HCT116 (cell line): ENCODE data around the gene RUFY1. TPM values are rescaled to one million over a fixed set of nuclear protein-coding genes. Genes with fewer than 3 reads are reported as not detected.

Experiments
- ATAC-seq: fragments of 200-7000 bp; cut with Tn5 transposase; 2 replicates; pipeline ENCODE4 v1.9.1; 2020; ENCODE audit warnings: mild to moderate bottlenecking, moderate library complexity
- BruUV-seq: library from RNA; stranded (reverse); fragments of 400-500 nt; replicated peaks from 2 replicates; lab custom pipeline; 2021; lab: Mats Ljungman, UMichigan
- CTCF ChIA-PET: fragments of 300-600 bp; sonication (Branson Sonifier 250); formaldehyde crosslinking; loops from one replicate; lab custom pipeline; 2021; ENCODE audit warnings: antibody characterized with exemption; lab: Charles Lee
- POLR2A ChIA-PET: fragments of 300-600, 350-600 bp; sonication (Branson Sonifier 250); formaldehyde crosslinking; loops from one replicate; lab custom pipeline; 2021; ENCODE audit warnings: antibody characterized with exemption; lab: Charles Lee
- RAD21 ChIA-PET, 2 experiments: fragments of 300-600 bp; sonication (Branson Sonifier 250); formaldehyde crosslinking; loops; one replicate each; lab custom pipeline; 2023; ENCODE audit warnings: low total read pairs in 2 of 2; ENCODE audit not compliant: uncharacterized antibody in 2 of 2, unreplicated experiment in 2 of 2, low non-redundant PET in 1 of 2; lab: Charles Lee
- DNase-seq: peaks from one replicate; pipeline ENCODE4 v3.0.0-alpha.2; 2010; ENCODE audit warnings: low read depth, low spot score
- H2AFZ ChIP-seq: fragments of 200-600 bp; shearing (Covaris generic), sonication (generic); 2 replicates; pipeline ENCODE4 v1.6.1; 2017; ENCODE audit warnings: low read depth, mixed run types, mixed read lengths, antibody characterized with exemption, low read length; ENCODE audit not compliant: poor library complexity, severe bottlenecking
- H3K27ac ChIP-seq: 2 replicates; pipeline ENCODE4 v1.5.1; 2012; ENCODE audit warnings: low read depth, low read length
- H3K27me3 ChIP-seq: fragments of 200-600 bp; sonication (generic); 2 replicates; pipeline ENCODE4 v1.6.1; 2016; ENCODE audit warnings: mixed run types, low read length, mixed read lengths; ENCODE audit not compliant: insufficient read depth
- H3K36me3 ChIP-seq, 2 experiments: fragments of 200-500 bp in 1 of 2; fragments of 200-600 bp in 1 of 2; sonication (Bioruptor generic) in 1 of 2; sonication (generic) in 1 of 2; 2 replicates each; pipeline versions ENCODE4 v1.5.1 to v1.6.1; 2014 to 2016; ENCODE audit warnings: low read length in 2 of 2, inconsistent platforms in 1 of 2, mixed read lengths in 1 of 2, mixed run types in 1 of 2; ENCODE audit not compliant: insufficient read depth in 2 of 2, control insufficient read depth in 1 of 2
- H3K4me1 ChIP-seq, 2 experiments: fragments of 200-600 bp in 1 of 2; sonication (generic) in 1 of 2; 2 replicates each; pipeline versions ENCODE4 v1.5.1 to v1.6.1; 2012 to 2017; ENCODE audit warnings: low read length in 2 of 2, inconsistent platforms in 1 of 2, mild to moderate bottlenecking in 1 of 2, mixed read lengths in 1 of 2, mixed run types in 1 of 2, moderate library complexity in 1 of 2; ENCODE audit not compliant: insufficient read depth in 2 of 2, control insufficient read depth in 1 of 2
- H3K4me2 ChIP-seq: fragments of 200-600 bp; sonication (generic); 2 replicates; pipeline ENCODE4 v1.6.1; 2017; ENCODE audit warnings: mixed run types, low read length, mixed read lengths
- H3K4me3 ChIP-seq, 2 experiments: fragments of 200-600 bp in 1 of 2; sonication (generic) in 1 of 2; replicated peaks in 1 of 2; 2 replicates each; pipeline ENCODE4 v1.5.1; 2011 to 2016; ENCODE audit warnings: low read length in 2 of 2, control low read depth in 1 of 2, low read depth in 1 of 2, mild to moderate bottlenecking in 1 of 2, mixed read lengths in 1 of 2, mixed run types in 1 of 2
- H3K79me2 ChIP-seq: fragments of 200-600 bp; sonication (generic); 2 replicates; pipeline ENCODE4 v1.6.1; 2017; ENCODE audit warnings: mild to moderate bottlenecking, mixed run types, low read length, moderate library complexity, mixed read lengths; ENCODE audit not compliant: insufficient read depth
- H3K9ac ChIP-seq: fragments of 200-600 bp; sonication (generic); 2 replicates; pipeline ENCODE4 v1.6.1; 2016; ENCODE audit warnings: low read length, mixed read lengths
- H3K9me2 ChIP-seq: fragments of 200-600 bp; sonication (generic), shearing (Covaris generic); 2 replicates; pipeline ENCODE4 v1.6.1; 2017; ENCODE audit warnings: mixed run types, mild to moderate bottlenecking, moderate library complexity; ENCODE audit not compliant: insufficient read depth
- H3K9me3 ChIP-seq, 2 experiments: fragments of 200-500 bp in 1 of 2; fragments of 200-600 bp in 1 of 2; sonication (Bioruptor generic) in 1 of 2; sonication (generic) in 1 of 2; 2 replicates each; pipeline ENCODE4 v1.6.1; 2014 to 2017; ENCODE audit warnings: low read length in 2 of 2, mixed read lengths in 2 of 2, inconsistent platforms in 1 of 2, low read depth in 1 of 2, mild to moderate bottlenecking in 1 of 2, mixed run types in 1 of 2, moderate library complexity in 1 of 2; ENCODE audit not compliant: control insufficient read depth in 1 of 2, insufficient read depth in 1 of 2
- H4K20me1 ChIP-seq: fragments of 200-600 bp; sonication (generic), shearing (Covaris generic); 2 replicates; pipeline ENCODE4 v1.6.1; 2017; ENCODE audit warnings: mixed run types, mild to moderate bottlenecking, moderate library complexity; ENCODE audit not compliant: insufficient read depth
- CEBPB ChIP-seq: IDR thresholded peaks from 2 replicates; pipeline ENCODE4 v1.6.1; 2012; ENCODE audit warnings: low read depth
- EGR1 ChIP-seq: IDR thresholded peaks from 2 replicates; pipeline ENCODE4 v1.6.1; 2012; ENCODE audit warnings: low read depth
- ELF1 ChIP-seq: IDR thresholded peaks from 2 replicates; pipeline ENCODE4 v1.6.1; 2012; ENCODE audit warnings: low read depth, borderline replicate concordance
- EZH2 ChIP-seq: fragments of 200-600 bp; sonication (generic); IDR thresholded peaks from 2 replicates; pipeline ENCODE4 v1.6.1; 2017; ENCODE audit warnings: antibody characterized with exemption, mixed run types
- EZH2phosphoT487 ChIP-seq: fragments of 200-600 bp; IDR thresholded peaks from 2 replicates; pipeline ENCODE4 v1.6.1; 2018; ENCODE audit warnings: antibody characterized with exemption, borderline replicate concordance
- FOSL1 ChIP-seq: IDR thresholded peaks from 2 replicates; pipeline ENCODE4 v1.6.1; 2012; ENCODE audit warnings: low read depth
- JUND ChIP-seq: IDR thresholded peaks from 2 replicates; pipeline ENCODE4 v1.6.1; 2012
- POLR2A ChIP-seq: IDR thresholded peaks from 2 replicates; pipeline ENCODE4 v1.7.0; 2011; ENCODE audit warnings: borderline replicate concordance; ENCODE audit not compliant: insufficient read depth, insufficient read length; ENCODE audit errors: extremely low read depth
- POLR2AphosphoS5 ChIP-seq: IDR thresholded peaks from 2 replicates; pipeline ENCODE4 v1.6.1; 2011; ENCODE audit warnings: mild to moderate bottlenecking, low read depth, low read length, moderate library complexity
- RAD21 ChIP-seq: IDR thresholded peaks from 2 replicates; pipeline ENCODE4 v1.6.1; 2012; ENCODE audit warnings: low read depth, mild to moderate bottlenecking
- SIN3A ChIP-seq: IDR thresholded peaks from 2 replicates; pipeline ENCODE4 v1.6.1; 2012; ENCODE audit warnings: low read depth
- SP1 ChIP-seq: IDR thresholded peaks from 2 replicates; pipeline ENCODE4 v1.6.1; 2012; ENCODE audit warnings: low read depth
- TCF7L2 ChIP-seq: IDR thresholded peaks from 2 replicates; pipeline ENCODE4 v1.7.0; 2011; ENCODE audit warnings: borderline replicate concordance, inconsistent platforms; ENCODE audit not compliant: insufficient read depth, insufficient read length; ENCODE audit errors: extremely low read depth
- ZNF274 ChIP-seq: fragments of 200-500 bp; sonication (Bioruptor generic); IDR thresholded peaks from 2 replicates; pipeline ENCODE4 v1.6.1; 2014; ENCODE audit warnings: mild to moderate bottlenecking, low read depth, low read length, inconsistent platforms
- intact Hi-C: fragments of 100-400 bp; cut with micrococcal nuclease; formaldehyde crosslinking; loops from 2 replicates; pipeline ENCODE4 v1.10.0; 2022
- total RNA-seq: library from RNA; stranded (reverse); gene quantifications from one replicate; pipeline ENCODE4 v1.2.1, GENCODE V29; 2021; ENCODE audit not compliant: unreplicated experiment
- TF ChIP-seq, protein P1 (sequence below): IDR thresholded peaks from 2 replicates; pipeline ENCODE4 v1.6.1; 2012; ENCODE audit warnings: low read depth
- TF ChIP-seq, protein P2 (sequence below), 3 experiments: fragments of 200-600 bp in 1 of 3; sonication (generic) in 1 of 3; IDR thresholded peaks in 2 of 3; conservative IDR thresholded peaks in 1 of 3; 2 replicates each; pipeline ENCODE4 v1.5.1; 2012 to 2017; ENCODE audit warnings: low read depth in 2 of 3, low read length in 2 of 3, antibody characterized with exemption in 1 of 3, borderline replicate concordance in 1 of 3, control low read depth in 1 of 3, mild to moderate bottlenecking in 1 of 3, mixed read lengths in 1 of 3, mixed run types in 1 of 3, moderate library complexity in 1 of 3; ENCODE audit not compliant: insufficient read depth in 1 of 3
- TF ChIP-seq, protein P3 (sequence below): IDR thresholded peaks from 2 replicates; pipeline ENCODE4 v1.6.1; 2012
- TF ChIP-seq, protein P4 (sequence below): IDR thresholded peaks from 2 replicates; pipeline ENCODE4 v1.6.1; 2011; ENCODE audit warnings: mild to moderate bottlenecking, low read length, moderate library complexity; ENCODE audit not compliant: insufficient replicate concordance; ENCODE audit errors: extremely low read depth
- TF ChIP-seq, protein P5 (sequence below): IDR thresholded peaks from 2 replicates; pipeline ENCODE4 v1.6.1; 2012

Gene RUFY1
- total RNA-seq, 1 experiment from 2014 or later = 32.9 TPM

DNA sequence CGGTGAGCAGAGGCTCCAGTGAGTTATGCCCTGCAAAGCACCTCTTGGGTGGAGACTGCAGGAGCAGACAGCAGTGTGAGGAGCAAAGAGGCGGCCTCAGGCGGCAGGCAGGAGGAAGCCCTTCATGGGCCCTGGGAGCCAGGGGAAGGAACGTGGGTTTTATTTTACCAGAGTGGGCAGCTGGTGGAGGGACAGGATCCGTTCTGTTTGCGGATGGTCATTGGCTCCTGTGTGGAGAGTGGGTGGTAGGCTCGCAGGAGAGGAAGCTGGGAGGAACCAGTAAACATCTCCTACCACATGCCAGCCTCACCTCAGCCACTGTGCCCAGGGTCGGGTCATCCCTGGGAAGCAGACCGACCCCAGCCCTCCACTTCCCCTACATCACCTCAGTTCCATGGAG is 48.7 kb downstream of the RUFY1 start:
- no TSS peak for BruUV-seq
- Histone ChIP-seq H3K9me3 (no peaks in the 10 kb centered on the region), H3K27ac (no peak overlapping the region), H2AFZ (no peak overlapping the region), H3K9ac (no peak overlapping the region), H3K27me3 (no peaks in the 10 kb centered on the region), H3K4me1 (no peaks in the 10 kb centered on the region), H4K20me1 (no peaks in the 10 kb centered on the region), H3K4me3 (no peak overlapping the region), H3K36me3 (peaks cover 28 to 29% of the 10 kb centered on the region in 2 experiments), H3K79me2 (no peaks in the 10 kb centered on the region), H3K9me2 (no peaks in the 10 kb centered on the region), H3K4me2 (no peak overlapping the region)
- POLR2A ChIA-PET = interaction anchor here (2.0 kb wide), 1 partner anchor 24 kb away, joined by 5 read pairs; the partner anchor contains the start of gene HNRNPH1
- CTCF ChIA-PET = no interaction called here
- DNase-seq = no peak
- ATAC-seq = no peak
- RAD21 ChIA-PET = no interaction called here
- TF ChIP-seq, protein P1, sequence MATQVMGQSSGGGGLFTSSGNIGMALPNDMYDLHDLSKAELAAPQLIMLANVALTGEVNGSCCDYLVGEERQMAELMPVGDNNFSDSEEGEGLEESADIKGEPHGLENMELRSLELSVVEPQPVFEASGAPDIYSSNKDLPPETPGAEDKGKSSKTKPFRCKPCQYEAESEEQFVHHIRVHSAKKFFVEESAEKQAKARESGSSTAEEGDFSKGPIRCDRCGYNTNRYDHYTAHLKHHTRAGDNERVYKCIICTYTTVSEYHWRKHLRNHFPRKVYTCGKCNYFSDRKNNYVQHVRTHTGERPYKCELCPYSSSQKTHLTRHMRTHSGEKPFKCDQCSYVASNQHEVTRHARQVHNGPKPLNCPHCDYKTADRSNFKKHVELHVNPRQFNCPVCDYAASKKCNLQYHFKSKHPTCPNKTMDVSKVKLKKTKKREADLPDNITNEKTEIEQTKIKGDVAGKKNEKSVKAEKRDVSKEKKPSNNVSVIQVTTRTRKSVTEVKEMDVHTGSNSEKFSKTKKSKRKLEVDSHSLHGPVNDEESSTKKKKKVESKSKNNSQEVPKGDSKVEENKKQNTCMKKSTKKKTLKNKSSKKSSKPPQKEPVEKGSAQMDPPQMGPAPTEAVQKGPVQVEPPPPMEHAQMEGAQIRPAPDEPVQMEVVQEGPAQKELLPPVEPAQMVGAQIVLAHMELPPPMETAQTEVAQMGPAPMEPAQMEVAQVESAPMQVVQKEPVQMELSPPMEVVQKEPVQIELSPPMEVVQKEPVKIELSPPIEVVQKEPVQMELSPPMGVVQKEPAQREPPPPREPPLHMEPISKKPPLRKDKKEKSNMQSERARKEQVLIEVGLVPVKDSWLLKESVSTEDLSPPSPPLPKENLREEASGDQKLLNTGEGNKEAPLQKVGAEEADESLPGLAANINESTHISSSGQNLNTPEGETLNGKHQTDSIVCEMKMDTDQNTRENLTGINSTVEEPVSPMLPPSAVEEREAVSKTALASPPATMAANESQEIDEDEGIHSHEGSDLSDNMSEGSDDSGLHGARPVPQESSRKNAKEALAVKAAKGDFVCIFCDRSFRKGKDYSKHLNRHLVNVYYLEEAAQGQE = no peak
- TF ChIP-seq, protein P2, sequence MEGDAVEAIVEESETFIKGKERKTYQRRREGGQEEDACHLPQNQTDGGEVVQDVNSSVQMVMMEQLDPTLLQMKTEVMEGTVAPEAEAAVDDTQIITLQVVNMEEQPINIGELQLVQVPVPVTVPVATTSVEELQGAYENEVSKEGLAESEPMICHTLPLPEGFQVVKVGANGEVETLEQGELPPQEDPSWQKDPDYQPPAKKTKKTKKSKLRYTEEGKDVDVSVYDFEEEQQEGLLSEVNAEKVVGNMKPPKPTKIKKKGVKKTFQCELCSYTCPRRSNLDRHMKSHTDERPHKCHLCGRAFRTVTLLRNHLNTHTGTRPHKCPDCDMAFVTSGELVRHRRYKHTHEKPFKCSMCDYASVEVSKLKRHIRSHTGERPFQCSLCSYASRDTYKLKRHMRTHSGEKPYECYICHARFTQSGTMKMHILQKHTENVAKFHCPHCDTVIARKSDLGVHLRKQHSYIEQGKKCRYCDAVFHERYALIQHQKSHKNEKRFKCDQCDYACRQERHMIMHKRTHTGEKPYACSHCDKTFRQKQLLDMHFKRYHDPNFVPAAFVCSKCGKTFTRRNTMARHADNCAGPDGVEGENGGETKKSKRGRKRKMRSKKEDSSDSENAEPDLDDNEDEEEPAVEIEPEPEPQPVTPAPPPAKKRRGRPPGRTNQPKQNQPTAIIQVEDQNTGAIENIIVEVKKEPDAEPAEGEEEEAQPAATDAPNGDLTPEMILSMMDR (IDR thresholded peaks at IDR 0.05 in 2 of 3, conservative IDR thresholded peaks at IDR 0.05 in 1 of 3; ENCODE audit: borderline replicate concordance in 1 of 3, insufficient read depth in 1 of 3, low read depth in 2 of 3, low read length in 2 of 3) = no peak
- TF ChIP-seq, protein P3, sequence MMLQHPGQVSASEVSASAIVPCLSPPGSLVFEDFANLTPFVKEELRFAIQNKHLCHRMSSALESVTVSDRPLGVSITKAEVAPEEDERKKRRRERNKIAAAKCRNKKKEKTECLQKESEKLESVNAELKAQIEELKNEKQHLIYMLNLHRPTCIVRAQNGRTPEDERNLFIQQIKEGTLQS = no peak
- no peak for TF ChIP-seq EZH2phosphoT487
- TF ChIP-seq, protein P4, sequence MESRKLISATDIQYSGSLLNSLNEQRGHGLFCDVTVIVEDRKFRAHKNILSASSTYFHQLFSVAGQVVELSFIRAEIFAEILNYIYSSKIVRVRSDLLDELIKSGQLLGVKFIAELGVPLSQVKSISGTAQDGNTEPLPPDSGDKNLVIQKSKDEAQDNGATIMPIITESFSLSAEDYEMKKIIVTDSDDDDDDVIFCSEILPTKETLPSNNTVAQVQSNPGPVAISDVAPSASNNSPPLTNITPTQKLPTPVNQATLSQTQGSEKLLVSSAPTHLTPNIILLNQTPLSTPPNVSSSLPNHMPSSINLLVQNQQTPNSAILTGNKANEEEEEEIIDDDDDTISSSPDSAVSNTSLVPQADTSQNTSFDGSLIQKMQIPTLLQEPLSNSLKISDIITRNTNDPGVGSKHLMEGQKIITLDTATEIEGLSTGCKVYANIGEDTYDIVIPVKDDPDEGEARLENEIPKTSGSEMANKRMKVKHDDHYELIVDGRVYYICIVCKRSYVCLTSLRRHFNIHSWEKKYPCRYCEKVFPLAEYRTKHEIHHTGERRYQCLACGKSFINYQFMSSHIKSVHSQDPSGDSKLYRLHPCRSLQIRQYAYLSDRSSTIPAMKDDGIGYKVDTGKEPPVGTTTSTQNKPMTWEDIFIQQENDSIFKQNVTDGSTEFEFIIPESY = no peak
- TF ChIP-seq CEBPB = no peak
- TF ChIP-seq TCF7L2 = no peak
- TF ChIP-seq JUND = no peak
- no peak for TF ChIP-seq ZNF274
- no peak for TF ChIP-seq SP1
- TF ChIP-seq RAD21 = no peak
- TF ChIP-seq ELF1 = no peak
- TF ChIP-seq EGR1 = no peak
- no peak for TF ChIP-seq FOSL1
- TF ChIP-seq EZH2 = no peak
- TF ChIP-seq, protein P5, sequence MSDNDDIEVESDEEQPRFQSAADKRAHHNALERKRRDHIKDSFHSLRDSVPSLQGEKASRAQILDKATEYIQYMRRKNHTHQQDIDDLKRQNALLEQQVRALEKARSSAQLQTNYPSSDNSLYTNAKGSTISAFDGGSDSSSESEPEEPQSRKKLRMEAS = no peak
- no peak for TF ChIP-seq SIN3A
- no peak for TF ChIP-seq POLR2AphosphoS5
- no peak for TF ChIP-seq POLR2A
- intact Hi-C loops = no loop called here
